HTR-8/SVneo (cell line): ENCODE measurements around the gene WASHC3.
"Not testable (repeated sequence)": the region's sequence is repeated elsewhere in the genome, so short reads cannot be mapped to it uniquely, and the experiment has no call there.

Experiments used
- DNase-seq: peaks from one replicate; pipeline ENCODE4 v3.0.0; 2011; ENCODE audit warnings: low spot score, mixed read lengths; ENCODE audit not compliant: insufficient read length
- FAIRE-seq: peaks from 2 replicates; lab custom pipeline; 2011; peaks lifted over from hg19 to GRCh38; lab: Jason Lieb, UNC

WASHC3 gene

GRCh38 chr12:102051431-102051965 lies 10.3 kb downstream of the WASHC3 start:
- DNase-seq (no peak), FAIRE-seq (no peak)

DNA sequence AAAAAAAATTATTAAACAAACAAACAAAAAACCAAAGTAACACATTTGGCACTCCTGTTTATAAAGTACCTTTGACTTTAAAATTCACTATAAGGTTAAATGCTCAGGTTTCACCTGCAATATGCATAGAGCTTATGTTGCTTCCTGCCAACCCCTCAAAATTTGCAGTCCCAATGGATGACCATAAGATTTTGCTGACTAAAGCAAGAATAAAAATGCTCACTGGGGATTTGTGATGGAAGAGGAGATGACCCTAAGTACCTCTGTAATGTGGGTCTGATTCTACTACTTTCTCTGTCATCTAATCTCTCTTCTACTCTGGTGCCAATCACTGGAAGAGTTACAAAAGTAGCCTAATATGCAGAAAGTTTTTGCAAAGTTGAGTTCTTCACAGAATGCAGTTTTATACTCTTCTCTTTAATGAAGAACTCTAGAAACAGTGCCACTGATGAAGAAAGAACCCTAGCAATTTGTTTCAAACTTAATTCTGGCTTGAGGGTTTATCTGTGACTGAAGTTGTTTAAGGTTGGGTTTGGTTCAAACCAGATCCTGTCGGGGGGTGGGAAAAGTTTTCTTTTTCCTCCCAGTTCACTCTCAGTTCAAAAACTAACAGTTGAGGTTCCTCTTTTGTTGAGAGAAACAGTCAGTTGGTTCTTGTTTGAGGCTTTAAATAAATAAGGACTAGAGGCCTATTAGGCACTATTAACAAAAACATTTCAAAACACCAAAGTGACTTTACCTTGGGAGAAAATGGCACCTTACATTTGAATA lies 10.9 kb downstream of the WASHC3 start:
- no peak for DNase-seq
- no peak for FAIRE-seq

DNA sequence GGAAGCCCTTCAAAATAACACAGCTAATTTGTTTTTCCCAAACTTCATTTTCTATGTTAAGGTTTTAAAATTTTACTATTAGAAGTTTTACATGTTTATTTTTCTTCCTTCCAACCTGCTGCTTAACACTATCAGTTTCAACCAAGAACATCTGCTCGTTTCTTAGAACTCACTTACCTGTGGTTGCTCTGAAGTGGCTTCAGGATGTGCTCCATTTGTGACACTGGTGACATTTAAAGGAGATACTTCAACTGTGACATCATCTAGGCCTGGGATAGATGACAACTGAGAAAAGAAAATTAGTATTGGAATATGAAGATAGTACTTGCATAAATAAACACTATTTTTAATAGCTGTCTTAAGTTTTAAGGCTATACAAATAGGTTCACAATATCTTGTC lies 17.9 kb downstream of the WASHC3 start:
- no peak for DNase-seq
- FAIRE-seq, result no peak

GRCh38 chr12:102033991-102034745 lies 27.6 kb downstream of the WASHC3 start:
- DNase-seq (no peak), FAIRE-seq (no peak)

DNA sequence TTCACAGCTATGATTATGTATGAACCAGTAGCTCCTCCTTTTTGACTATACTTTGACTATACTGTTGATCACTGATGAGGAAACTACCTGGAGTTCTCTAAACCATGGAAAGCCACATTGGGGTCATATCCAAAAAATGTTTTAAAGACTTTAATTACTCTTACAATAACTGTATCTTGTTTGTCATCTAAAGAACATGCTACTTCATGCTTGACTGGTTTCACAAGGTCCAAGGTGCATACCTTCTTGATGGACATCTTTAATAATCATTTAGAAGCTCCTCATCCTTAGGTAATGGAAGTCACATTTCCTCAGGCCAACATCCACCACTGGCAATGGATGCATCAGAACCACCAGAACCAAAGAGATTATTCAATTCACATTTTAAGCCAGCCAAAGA lies 29.9 kb downstream of the WASHC3 start:
- DNase-seq (no peak), FAIRE-seq (no peak)

DNA sequence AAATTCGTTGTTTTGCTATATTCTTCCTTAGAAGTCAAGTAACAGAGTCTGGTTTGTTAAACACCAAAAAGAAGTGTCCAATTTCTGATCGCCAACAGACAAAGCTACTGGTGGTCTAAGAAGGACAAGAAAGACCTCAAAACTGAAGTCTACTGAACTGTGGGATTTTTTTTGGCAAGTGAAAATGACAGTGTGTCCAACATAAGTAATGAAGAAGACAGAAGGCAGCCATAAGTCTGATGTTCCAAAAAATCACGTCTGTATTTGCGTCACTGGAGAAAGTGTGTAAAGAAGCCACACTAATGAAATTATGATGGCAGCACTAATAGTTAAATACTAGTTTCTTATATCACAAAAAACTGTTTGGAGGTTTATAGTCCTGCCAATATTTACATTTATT lies 32.6 kb downstream of the WASHC3 start:
- DNase-seq (no peak), FAIRE-seq (no peak)

DNA sequence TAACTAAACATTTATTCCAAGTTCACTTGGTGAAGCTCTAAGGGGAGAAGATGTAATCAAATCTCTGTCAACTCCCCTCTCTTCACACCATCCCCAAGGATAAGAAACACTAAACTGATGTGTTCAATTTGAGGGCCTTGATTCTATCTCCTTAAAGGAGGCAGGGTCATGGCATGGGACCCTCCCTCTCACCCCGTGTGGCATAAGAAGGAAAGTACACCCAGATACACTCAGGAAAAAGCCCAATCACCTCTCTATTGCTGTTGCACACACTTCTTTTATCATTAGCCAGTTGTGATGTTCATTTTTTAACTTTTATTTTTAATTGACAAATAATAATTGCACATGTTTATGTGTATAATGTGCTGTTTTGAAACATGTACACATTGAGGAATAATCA lies 35.1 kb downstream of the WASHC3 start:
- DNase-seq (no peak), FAIRE-seq (no peak)

GRCh38 chr12:102024765-102025164 lies 37.0 kb downstream of the WASHC3 start:
- FAIRE-seq (no peak), DNase-seq (no peak)

- no peak for DNase-seq
- no peak for FAIRE-seq
These were observed 38.4 kb downstream of the WASHC3 start for GRCh38 chr12:102023343-102023930.

- FAIRE-seq (no peak), DNase-seq (no peak)
These were observed 39.5 kb downstream of the WASHC3 start for GRCh38 chr12:102022286-102022685.

GRCh38 chr12:102021540-102022246 lies 40.1 kb downstream of the WASHC3 start:
- DNase-seq (no peak), FAIRE-seq (no peak)

GRCh38 chr12:102018607-102019006 lies 43.2 kb downstream of the WASHC3 start:
- not testable (repeated sequence) for FAIRE-seq

GRCh38 chr12:102016472-102016871 lies 45.3 kb downstream of the WASHC3 start:
- FAIRE-seq (no peak), DNase-seq (no peak)

More at GRCh38 chr12:102018607-102019006, 43.2 kb downstream of the WASHC3 start:
- not testable (repeated sequence) for DNase-seq

- DNase-seq, result no peak
- no peak for FAIRE-seq
These were observed 51.4 kb downstream of the WASHC3 start for GRCh38 chr12:102010265-102010994.

DNA sequence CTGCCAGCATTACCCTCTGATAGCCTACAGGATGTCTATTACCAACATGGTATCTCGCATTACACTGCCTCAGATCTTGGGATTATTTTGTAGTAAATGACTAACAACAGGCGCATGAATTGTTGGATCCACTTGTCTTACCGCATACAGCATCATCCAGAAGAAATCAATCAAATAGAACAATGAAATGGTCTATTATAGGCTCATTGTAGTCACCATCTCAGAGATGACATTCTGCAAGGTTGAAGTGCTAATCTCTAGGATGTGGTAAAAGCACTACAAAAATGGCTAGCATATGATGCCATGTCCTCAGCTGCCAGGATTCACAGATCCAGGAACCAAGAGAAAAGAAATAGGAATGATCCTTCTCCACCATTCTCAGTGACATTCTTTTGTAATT lies 52.0 kb downstream of the WASHC3 start:
- no peak for DNase-seq
- FAIRE-seq, result no peak

DNA sequence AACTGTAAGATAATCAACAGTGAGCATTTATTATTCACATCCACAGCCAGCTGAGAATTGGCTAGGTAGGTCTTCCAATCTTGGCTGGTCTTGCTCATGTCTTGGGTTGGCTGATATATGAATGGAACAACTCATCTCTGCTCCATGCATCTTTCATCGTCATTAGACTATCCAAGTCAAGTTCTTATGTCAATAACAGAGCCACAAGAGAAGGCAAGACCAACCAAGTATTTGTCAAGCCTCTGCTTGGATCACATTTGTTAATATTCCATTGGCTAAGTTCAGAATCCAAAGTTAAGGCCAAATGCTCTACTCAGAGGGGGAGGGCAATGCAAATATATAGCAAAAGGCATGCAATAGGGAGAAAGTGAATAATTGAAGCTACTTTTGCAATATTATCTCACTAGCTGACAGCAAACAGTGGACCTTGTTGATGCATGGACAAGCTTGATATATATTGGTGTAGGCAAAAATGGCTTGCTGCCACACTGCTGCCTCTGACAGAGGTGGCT lies 53.1 kb downstream of the WASHC3 start:
- FAIRE-seq (no peak), DNase-seq (no peak)

- FAIRE-seq, result no peak
- DNase-seq, result no peak
These were observed 56.5 kb downstream of the WASHC3 start for GRCh38 chr12:102005256-102005655.

GRCh38 chr12:101997102-101997501 lies 64.7 kb downstream of the WASHC3 start:
- no peak for FAIRE-seq
- DNase-seq, result no peak

DNA sequence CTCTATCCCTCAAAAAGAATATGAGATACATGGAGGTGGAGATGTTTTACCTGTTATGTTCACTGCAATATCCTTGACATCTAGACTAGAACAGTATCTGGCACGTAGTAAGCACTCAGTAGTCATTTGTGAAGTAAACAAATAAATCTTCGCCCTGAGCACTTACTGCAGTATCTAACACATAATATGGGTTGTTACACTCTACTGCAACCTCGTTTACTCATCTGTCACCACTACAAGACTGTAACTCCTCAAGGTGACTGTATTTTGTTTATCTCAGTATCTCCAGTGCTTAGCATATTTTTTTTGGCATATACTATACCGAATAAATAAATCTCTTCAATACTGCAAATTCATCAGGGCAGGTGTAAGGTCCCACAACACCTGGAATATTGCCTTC lies 66.1 kb downstream of the WASHC3 start:
- FAIRE-seq, result no peak
- no peak for DNase-seq
